HG02610 (cell line): ENCODE results near the gene RIPOR3.
"Not testable (repeated sequence)": the region's sequence is repeated elsewhere in the genome, so short reads cannot be mapped to it uniquely, and the experiment has no call there.

ENCODE experiments used
- ATAC-seq: cut with Tn5 transposase; IDR thresholded peaks from one replicate; pipeline ENCODE4 v1.9.1; 2021; ENCODE audit warnings: mild to moderate bottlenecking, moderate library complexity; ENCODE audit not compliant: unreplicated experiment

The RIPOR3 gene

GRCh38 chr20:50663095-50663821, 28.1 kb downstream of the RIPOR3 start:
- no peak for ATAC-seq

GRCh38 chr20:50659975-50660670, 31.2 kb downstream of the RIPOR3 start:
- ATAC-seq, result no peak

- no peak for ATAC-seq
Observed at GRCh38 chr20:50658804-50659380, 32.5 kb downstream of the RIPOR3 start.

GRCh38 chr20:50655311-50655880, 35.9 kb downstream of the RIPOR3 start:
- ATAC-seq, result no peak

- no peak for ATAC-seq
Observed at GRCh38 chr20:50654904-50655303, 36.4 kb downstream of the RIPOR3 start.

GRCh38 chr20:50652702-50653294, 38.5 kb downstream of the RIPOR3 start:
- ATAC-seq, result no peak

- no peak for ATAC-seq
Observed at GRCh38 chr20:50651676-50652075, 39.7 kb downstream of the RIPOR3 start.

GRCh38 chr20:50649590-50649989, 41.8 kb downstream of the RIPOR3 start:
- no peak for ATAC-seq

- ATAC-seq, result no peak
Observed at GRCh38 chr20:50648651-50649050, 42.7 kb downstream of the RIPOR3 start.

GRCh38 chr20:50646483-50646996, 44.8 kb downstream of the RIPOR3 start:
- no peak for ATAC-seq

- ATAC-seq, result no peak
Observed at GRCh38 chr20:50645253-50646068, 45.9 kb downstream of the RIPOR3 start.

GRCh38 chr20:50642288-50642803, 49.0 kb downstream of the RIPOR3 start:
- no peak for ATAC-seq

GRCh38 chr20:50641625-50642287, 49.6 kb downstream of the RIPOR3 start:
- ATAC-seq, result not testable (repeated sequence)

- not testable (repeated sequence) for ATAC-seq
Observed at GRCh38 chr20:50639971-50640711, 51.2 kb downstream of the RIPOR3 start.

GRCh38 chr20:50638015-50638847, 53.1 kb downstream of the RIPOR3 start:
- ATAC-seq, result not testable (repeated sequence)

- no peak for ATAC-seq
Observed at GRCh38 chr20:50636601-50637540, 54.5 kb downstream of the RIPOR3 start.
